ENCODE data around the gene CEACAM4. TPM values are rescaled to one million over a fixed set of nuclear protein-coding genes. Genes with fewer than 3 reads are reported as not detected.
"Not testable (repeated sequence)": the region's sequence is repeated elsewhere in the genome, so short reads cannot be mapped to it uniquely, and the experiment has no call there.

Gene CEACAM4
- total RNA-seq, result not detected

DNA sequence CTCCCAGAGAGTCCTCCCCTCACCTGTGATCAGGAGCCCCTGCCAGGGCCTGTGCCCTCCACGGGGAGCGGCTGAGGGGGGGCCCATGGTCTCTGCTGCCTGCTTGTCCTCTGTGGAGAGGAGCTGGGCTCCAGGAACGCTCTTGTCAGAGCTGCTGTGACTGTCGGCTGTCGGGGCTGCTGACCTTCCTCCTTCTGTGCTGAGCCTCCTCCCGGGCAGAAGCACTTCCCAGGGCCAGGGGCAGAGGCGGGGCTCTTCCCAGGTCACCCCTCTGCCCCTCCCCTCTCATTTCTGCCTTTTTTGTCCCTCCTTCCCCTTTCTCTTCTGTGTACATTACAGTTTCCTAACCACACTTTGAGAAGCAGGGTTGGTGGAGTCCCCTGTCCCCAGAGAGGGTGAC is at the start of gene CEACAM4:
Gene CEACAM4 (minus strand): TSS at position 198 of the 400 bp plus-strand sequence. CDS start 111 bp downstream, at position 87.
- no peak for DNase-seq

- no peak for DNase-seq
Measured at GRCh38 chr19:41671486-41671885, 44.6 kb upstream of the CEACAM4 start.

- no peak for DNase-seq
Measured at GRCh38 chr19:41670755-41671154, 43.9 kb upstream of the CEACAM4 start.

- no peak for DNase-seq
Measured at GRCh38 chr19:41668315-41668714, 41.4 kb upstream of the CEACAM4 start.

DNA sequence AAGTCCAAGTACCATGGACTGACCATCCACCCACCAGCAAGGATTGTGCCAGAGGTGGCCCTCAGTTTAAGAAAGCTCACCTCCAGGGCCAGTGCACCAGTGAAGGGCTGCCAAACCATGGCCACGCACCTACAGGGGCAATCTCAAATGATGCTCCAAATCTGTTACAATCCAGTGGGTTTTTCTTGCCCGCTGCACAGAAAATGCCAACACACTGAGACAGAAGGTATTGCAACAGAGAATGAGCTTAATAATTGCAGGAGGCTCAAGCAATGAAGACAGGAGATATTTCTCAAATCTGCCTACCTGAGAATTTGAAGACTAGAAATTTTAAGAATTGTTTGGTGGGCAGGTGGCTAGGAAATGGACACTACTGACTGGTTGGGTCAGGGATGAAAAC is 39.2 kb upstream of the CEACAM4 start:
- DNase-seq, result no peak

GRCh38 chr19:41657157-41657556 is 30.3 kb upstream of the CEACAM4 start:
- DNase-seq, result no peak

DNA sequence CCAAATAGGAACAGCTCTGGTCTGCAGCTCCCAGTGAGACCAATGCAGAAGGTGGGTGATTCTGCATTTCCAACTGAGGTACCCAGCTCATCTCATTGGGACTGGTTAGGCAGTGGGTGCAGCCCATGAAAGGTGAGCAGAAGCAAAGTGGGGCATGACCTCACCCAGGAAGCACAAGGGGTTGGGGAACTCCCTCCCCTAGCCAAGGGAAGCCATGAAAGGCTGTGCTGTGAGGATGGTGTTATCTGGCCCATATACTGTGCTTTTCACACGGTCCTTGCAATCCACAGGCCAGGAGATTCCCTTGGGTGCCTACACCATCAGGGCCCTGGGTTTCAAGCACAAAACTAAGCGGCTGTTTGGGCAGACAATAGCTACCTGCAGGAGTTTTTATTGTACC is 29.9 kb upstream of the CEACAM4 start:
- not testable (repeated sequence) for DNase-seq

GRCh38 chr19:41652250-41652649 is 25.4 kb upstream of the CEACAM4 start:
- no peak for DNase-seq

GRCh38 chr19:41649827-41650226 is 23.0 kb upstream of the CEACAM4 start:
- no peak for DNase-seq

DNA sequence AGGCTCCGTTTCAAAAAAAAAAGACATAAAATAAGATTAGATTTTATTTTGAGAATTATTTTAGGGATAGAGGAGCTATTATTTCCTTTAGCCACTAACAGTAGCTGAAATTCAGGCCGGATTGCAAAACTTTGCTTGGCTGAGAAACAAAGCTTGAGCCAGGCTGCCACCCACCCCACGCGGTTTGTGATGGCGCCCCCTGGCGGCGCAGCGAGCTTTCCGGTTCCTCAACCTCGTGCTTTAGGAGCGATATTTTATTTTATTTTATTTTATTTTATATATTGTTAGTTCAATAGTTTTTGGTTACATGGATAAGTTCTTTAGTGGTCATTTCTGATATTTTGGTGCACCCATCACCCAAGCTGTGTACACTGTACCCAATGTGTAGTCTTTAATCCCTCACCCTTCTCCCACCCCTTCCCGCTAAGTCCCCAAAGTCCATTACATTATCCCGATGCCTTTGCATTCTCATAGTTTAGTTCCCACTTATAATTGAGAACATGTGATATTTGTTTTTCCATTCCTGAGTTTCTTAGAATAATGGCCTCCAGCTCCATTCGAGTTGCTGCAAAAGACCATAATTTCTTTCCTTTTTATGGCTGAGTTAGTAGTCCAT is 19.8 kb upstream of the CEACAM4 start:
- DNase-seq, result no peak

DNA sequence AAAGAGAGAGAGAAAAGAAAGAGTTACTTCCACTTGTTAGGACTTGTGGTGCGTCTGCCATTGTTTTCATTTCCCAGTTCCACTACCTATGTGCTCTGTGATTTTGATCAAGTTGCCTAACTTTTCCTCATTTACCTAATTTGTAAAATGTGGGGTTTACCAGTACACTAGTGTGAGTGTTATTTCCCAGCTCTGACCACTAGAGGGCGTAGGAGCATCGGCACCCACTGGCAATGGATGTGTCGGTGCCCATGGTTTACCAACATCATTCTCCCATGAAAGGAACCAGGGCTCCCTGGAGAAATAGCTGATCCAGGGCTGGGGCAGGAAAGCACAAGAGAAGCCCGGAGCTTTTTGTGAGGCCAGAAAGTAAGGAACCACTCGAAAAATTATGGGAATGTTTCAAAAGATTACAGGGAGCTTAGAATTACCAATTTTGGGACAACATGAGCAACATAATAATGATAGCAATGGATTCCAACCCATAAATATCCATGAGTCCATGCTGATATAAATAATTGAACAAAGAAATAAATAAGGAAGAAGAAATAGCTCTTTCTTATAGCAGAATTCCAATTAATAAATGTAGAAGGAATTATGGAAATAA is 15.1 kb upstream of the CEACAM4 start:
- no peak for DNase-seq

GRCh38 chr19:41638641-41639081 is 11.8 kb upstream of the CEACAM4 start:
- DNase-seq, result no peak

- DNase-seq, result no peak
Measured at GRCh38 chr19:41637484-41637883, 10.6 kb upstream of the CEACAM4 start.

- DNase-seq, result no peak
Measured at GRCh38 chr19:41627966-41628675, 1.2 kb upstream of the CEACAM4 start.

- DNase-seq, result no peak
Measured at GRCh38 chr19:41626278-41626677, 596 bp downstream of the CEACAM4 start.

GRCh38 chr19:41624937-41625336 is 1.9 kb downstream of the CEACAM4 start:
- DNase-seq, result no peak

- no peak for DNase-seq
Measured at GRCh38 chr19:41624515-41624914, 2.4 kb downstream of the CEACAM4 start.

DNA sequence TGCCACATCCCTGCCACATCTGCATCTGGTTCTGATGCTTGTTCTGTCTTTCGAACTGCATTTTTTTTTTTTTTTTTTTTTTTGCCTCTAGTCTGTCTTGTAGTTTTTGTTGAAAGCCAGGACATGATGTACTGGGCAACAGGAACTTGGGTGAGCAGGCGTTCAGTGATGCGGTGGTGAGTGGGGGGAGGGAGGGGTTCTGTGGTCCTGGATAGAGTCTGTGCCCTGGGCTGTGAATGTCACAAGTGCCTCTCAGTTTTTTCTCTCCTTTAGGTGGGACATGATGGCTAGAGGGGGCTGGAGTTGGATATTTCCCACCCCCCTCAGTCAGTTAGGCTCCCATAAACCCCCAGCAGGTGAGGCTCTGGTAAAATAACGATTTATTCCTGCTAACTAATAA is 3.5 kb downstream of the CEACAM4 start:
- no peak for DNase-seq

DNA sequence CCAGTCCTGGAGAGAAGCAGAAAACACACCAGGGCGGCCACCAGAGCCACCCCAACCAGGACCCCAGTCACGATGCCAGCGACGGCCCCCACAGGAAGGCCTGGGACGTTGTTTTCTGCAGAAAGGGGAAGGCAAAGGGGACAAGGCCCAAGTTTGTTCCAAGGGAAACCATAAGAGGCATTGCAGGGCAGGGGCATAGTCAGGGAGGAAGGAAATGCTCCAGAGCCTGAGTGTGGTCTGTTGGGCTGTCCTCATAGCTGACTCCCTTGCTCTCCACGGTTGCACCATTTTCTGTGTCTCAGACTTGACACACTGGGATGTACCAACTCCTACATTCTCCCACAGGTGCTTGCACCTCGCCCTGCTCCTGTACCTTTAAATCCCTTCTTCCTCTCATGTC is 5.2 kb downstream of the CEACAM4 start:
- no peak for DNase-seq

GRCh38 chr19:41621226-41621625 is 5.6 kb downstream of the CEACAM4 start:
- no peak for DNase-seq

- no peak for DNase-seq
Measured at GRCh38 chr19:41620171-41620570, 6.7 kb downstream of the CEACAM4 start.

DNA sequence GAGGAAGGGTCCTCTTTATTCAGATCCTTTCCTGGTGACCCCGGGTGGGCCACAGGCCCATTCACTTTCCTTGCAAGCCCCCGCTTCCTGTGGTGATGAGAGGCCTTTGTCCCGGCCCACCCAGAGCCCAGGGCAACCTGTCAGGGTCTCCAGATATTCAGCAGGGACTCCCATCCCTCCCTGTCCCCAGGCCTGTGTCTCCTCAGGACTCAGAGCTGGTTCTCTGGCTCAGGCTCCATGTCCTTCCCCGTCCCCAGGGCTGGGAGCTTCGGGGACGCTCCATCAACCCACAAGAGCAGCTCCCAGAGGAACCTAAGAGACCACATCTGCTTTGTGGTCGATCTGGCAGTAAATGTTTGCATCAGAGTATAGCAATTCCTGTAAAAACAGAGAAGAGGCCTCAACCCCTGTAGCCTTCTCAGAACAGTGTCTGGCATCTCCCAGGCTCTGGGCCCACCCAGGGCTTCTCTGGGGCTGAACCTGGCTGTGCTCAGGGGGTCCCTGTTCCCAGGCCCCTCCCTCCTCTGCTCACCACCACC is 7.8 kb downstream of the CEACAM4 start:
- no peak for DNase-seq

DNA sequence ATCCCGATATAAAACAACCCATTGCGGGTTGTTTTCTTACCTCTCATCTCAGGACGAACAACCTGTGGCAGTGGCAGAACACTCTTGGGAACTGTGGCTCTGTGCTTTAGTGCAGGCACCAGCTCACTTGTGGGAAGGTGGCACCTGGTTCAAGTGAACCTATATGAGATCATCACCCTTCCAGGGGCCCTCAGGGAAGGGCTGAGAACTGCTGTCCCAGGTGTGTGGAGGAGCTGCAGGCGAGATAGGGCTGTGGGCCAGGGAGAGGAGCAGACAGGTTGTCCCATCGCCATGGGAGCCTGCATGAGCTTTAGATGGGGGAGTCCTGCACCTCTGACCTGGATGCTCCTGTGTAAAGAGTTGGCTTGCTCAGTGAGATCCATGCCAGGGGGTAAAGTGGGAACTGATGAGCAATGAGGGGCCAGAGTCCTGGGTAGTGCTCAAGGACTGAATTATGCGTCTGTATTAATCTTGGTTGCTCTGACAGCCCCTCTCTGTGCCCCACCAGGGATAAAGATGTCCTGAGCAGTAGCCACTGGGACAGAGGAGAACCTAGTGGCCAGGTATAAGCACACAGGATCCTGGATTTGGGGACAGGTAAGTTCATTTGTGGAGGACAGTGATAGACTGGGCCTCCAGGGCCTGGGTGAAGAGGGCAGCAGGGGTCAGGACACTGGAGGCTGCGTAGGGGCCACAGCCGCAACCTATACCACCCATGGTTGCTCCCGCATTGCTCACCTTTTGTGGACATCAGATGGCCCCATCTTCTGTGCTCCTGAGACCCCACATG is 8.7 kb downstream of the CEACAM4 start:
- no peak for DNase-seq

Measured in occipital lobe (tissue), 2 donors.